ENCODE measurements around the gene SASH3.

Gene SASH3

DNA sequence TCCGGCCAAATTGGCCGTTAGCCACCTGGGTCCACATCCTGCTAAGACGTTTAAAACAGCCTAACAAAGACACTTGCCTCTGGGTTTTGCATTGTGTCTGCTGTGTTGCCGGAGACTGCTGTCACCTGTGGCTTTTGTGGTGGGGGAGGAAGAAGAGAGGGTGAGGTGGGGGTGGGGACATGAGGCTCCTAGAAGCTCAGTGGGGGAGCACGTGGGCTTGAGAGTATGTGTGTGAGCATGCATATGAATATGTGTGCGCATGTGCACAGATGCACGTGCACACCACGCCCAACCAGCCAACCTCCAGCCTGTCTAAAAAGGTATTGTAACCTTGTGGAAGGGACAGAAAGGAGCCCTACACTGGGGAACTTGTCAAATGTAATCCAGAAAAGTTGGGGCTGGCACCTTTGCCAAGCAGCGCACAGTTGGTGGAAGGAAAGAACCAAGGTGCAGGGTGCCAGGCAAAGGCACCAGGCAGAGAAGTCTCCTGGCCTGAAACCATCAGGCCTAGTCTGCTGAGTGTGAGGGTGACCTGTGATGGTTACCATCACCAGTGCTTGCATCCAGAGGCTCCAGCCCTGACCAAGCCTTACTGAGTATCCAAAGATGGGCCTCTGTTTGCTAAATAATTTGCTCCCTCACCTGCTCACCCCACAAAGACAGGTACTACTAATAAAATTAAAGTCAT lies 10.1 kb upstream of the SASH3 start:
- H3K27ac ChIP-seq: peak overlapping the region; percentile 86

DNA sequence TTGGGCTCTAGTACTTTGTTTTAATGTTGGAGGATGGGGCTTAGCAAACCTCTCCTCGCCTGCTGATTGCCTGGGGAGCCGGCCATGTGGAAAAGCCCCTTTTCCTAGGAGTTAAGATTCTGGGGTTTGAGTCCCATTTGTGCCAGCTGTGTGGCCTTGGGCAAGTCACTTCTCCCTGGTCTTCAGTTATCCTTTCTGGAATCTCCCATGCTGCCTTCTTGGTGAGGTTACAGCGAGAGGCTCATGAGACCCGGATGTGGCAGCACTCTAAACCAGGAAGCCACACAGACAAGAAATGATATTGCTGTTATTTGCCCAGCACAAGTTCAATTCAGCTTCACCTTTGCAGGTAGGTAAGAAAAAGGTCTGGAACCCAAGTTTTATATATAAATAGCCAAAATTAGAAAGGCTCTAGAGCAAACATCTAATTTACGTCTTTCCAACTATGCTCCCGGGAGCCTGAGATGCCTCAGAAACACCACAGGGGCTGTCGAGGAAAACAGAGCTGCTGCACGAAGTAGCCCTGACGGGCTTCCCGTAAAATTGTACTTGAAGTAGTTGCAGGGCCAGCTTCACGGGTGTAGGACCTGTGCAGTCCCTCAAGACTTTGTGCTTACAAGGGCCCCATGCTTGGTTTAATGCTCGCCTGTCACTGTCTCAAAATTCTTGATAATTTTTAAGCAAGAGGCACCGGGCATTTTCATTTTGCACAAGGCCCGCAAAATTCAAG lies 8.3 kb upstream of the SASH3 start:
- H3K4me3 ChIP-seq: no peak overlapping the region
- peak overlapping the region; percentile 82 for H3K27ac ChIP-seq
- H3K4me1 ChIP-seq: peaks cover 100% of the 10 kb centered on the region

More for the DNA sequence above, 10.1 kb upstream of the SASH3 start:
- no peaks in the 10 kb centered on the region for H4K20me1 ChIP-seq
- peak overlapping the region; percentile 45; the same call in 1 of the 2 replicates for H3K9ac ChIP-seq
- no peak for TF ChIP-seq Cebpa-rat (IDR thresholded peaks at IDR 0.05)
- peaks cover 93% of the 10 kb centered on the region for H3K4me1 ChIP-seq
- H3K36me3 ChIP-seq: no peaks in the 10 kb centered on the region
- H3K4me3 ChIP-seq: no peak overlapping the region
- H3K4me2 ChIP-seq: peak overlapping the region; percentile 70
- H3K27me3 ChIP-seq: peaks cover 80% of the 10 kb centered on the region
- no peaks in the 10 kb centered on the region for H3K9me3 ChIP-seq

DNA sequence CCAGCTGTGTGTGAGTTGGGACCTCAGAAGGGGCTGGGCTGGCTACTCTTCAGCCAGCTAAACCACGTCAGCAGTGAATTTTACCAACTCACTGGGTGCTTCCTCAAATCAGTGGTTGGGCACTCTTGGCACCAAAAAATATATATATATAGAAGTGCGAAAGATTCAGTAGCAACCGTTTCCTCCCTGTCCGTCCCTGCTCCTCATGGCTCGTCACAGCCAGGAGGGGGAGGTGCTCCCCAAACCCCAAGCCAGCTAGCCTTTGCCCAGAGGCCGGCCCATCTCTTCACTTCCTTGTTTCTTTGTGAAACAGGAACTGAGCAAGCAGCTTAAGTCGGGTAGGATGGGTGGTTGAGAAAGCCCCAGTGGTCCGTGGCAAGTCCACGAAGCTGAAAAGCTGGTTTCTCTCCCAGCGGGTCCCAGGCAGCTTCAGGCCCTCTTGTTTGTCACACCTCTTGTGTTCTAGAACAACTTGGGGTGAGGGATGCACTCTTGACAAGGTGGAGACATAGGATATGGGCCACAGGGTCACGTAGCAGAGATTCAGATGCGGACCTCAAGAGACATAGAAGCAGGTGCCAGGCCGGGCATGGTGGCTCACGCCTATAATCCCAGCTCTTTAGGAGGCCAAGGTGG lies 6.8 kb upstream of the SASH3 start:
- Histone ChIP-seq H3K4me1 (peaks cover 100% of the 10 kb centered on the region), H3K9ac (peak overlapping the region; percentile 64), H3K4me3 (no peak overlapping the region), H4K20me1 (no peaks in the 10 kb centered on the region), H3K27ac (peak overlapping the region; percentile 82), H3K36me3 (no peaks in the 10 kb centered on the region), H3K27me3 (peaks cover 88% of the 10 kb centered on the region), H3K4me2 (peak overlapping the region; percentile 70), H3K9me3 (no peaks in the 10 kb centered on the region)
- TF ChIP-seq Cebpa-rat (IDR thresholded peaks at IDR 0.05): no peak

More for the DNA sequence above, 8.3 kb upstream of the SASH3 start:
- Histone ChIP-seq H4K20me1 (no peaks in the 10 kb centered on the region), H3K9me3 (no peaks in the 10 kb centered on the region), H3K4me2 (peak overlapping the region; percentile 70), H3K36me3 (no peaks in the 10 kb centered on the region), H3K27me3 (peaks cover 78% of the 10 kb centered on the region), H3K9ac (no peak overlapping the region)
- no peak for TF ChIP-seq Cebpa-rat (IDR thresholded peaks at IDR 0.05)

DNA sequence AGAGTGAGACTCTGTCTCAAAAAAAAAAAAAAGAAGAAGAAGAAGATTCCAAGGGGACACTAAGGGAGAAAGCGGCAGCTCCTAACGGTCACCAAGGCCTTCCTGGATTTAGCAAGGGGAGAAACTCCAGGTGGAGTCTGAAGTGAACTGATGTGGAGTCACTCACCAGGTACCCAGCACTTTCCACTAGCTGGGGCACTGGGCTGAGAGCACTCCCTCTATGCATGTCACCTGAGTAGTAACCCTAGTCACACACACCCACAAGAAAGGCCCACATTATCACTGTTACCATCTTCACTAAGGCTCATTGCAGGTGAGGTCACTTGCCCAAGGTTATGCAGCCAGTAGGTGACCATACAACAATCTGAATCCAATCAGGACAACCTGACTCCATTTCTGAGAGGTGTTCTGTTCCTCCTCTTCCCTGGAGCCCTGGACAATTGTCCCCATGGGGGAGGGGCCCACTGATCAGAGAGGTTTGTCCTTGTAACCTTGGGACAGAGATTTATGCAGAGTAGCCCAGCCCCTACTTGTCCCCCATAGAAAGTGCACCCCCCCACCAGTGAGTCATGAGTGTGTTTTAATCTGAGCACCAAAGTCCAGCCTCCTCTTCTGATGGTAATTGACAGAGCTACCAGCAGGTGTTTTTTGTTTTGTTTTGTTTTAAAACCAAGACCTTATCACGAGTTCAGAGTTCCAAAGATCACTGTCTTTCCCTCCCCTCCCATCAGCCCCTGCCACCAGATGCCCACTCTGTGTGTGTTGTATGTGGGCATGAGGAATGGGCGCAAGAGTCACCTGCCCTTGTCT lies 5.9 kb upstream of the SASH3 start:
- TF ChIP-seq Cebpa-rat (IDR thresholded peaks at IDR 0.05): no peak
- H3K36me3 ChIP-seq: no peaks in the 10 kb centered on the region
- no peaks in the 10 kb centered on the region for H4K20me1 ChIP-seq
- 0 out of 2 replicates have a peak overlapping the region, but pooled peaks have one; percentile 64 for H3K9ac ChIP-seq
- H3K27me3 ChIP-seq: peaks cover 82% of the 10 kb centered on the region
- peak overlapping the region; percentile 82 for H3K27ac ChIP-seq
- H3K9me3 ChIP-seq: no peaks in the 10 kb centered on the region
- peak overlapping the region; percentile 70 for H3K4me2 ChIP-seq
- H3K4me3 ChIP-seq: no peak overlapping the region
- H3K4me1 ChIP-seq: peaks cover 100% of the 10 kb centered on the region

DNA sequence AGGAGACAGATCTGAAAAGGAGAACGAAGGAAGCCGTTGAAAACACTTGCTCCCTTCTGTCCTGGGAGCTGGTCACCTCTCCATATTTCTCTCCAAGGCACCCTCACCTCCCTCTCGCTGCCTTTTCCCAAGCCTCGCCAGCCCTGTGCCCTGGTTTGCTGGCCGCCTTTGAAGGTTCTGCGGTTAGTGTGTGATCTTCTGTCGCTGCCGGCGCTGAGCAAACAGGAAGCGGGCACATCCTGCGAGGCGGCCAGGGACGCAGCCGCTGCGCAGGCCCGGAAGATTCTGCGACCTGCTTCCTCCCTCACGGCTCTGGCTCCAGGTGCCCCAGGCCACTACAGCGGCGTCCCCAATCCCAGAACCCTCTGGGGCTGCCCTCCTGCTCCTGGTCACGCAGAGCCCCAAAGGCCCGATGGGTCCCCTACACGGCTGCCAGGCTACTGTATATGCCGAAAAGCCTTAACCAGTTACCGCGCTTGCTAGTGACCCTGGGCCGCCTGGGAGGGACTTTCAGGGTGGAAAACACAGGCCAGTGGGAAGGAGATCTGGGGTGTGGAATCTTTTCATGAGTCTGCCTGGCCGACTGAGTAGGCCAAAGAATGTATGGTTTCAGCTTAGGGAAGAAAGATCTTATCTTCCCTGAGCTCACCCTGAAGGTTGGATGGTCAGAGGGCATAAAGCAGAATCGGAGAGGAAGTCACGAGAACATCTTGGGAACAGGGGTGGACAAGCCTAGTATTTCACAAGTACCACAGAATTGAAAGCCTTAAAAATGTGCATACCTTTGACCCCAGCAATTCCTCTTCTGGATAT lies 2.3 kb upstream of the SASH3 start:
- Histone ChIP-seq H3K4me2 (peak overlapping the region; percentile 89), H3K4me1 (peaks cover 85% of the 10 kb centered on the region), H3K4me3 (peak overlapping the region; percentile 30)

DNA sequence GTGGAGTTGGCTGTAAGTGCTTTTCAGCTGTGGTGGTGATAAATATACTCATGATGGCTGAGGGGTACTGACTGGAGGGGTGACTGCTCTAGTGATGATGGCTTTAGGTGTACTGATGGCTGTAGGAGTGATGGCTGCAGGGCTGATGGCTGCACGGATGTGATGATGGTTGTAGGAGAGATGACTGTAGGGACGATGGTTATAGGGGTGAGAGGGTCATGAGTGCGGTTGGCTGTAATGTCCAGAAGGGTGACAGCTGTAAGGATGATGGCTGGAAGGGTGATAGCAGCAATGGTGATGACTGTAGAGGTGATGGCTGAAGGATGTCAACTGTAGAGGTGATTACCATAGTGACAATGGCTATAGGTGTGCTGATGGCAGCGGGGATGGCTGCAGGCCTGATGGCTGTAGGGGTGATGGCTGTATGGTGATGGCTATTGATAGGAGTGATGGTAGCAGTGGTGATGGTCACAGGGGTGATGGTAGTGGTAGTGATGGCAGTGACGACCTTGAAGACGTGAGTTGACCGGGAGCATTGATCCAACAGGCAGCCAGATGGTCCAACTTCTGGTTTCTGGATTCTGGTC lies 570 bp upstream of the SASH3 start:
- no peak for TF ChIP-seq Cebpa-rat (IDR thresholded peaks at IDR 0.05)
- peaks cover 85% of the 10 kb centered on the region for H3K4me1 ChIP-seq
- H3K4me2 ChIP-seq: peak overlapping the region; percentile 89
- H3K27me3 ChIP-seq: peaks cover 76% of the 10 kb centered on the region
- no peaks in the 10 kb centered on the region for H3K9me3 ChIP-seq
- H3K36me3 ChIP-seq: peaks cover 23% of the 10 kb centered on the region
- peak overlapping the region; percentile 94 for H3K27ac ChIP-seq
- H4K20me1 ChIP-seq: peaks cover 29% of the 10 kb centered on the region
- H3K4me3 ChIP-seq: peak overlapping the region; percentile 71
- peak overlapping the region; percentile 87 for H3K9ac ChIP-seq

More for the DNA sequence above, 2.3 kb upstream of the SASH3 start:
- peaks cover 81% of the 10 kb centered on the region for H3K27me3 ChIP-seq
- peak overlapping the region; percentile 62 for H3K9ac ChIP-seq
- no peaks in the 10 kb centered on the region for H3K9me3 ChIP-seq
- no peak for TF ChIP-seq Cebpa-rat (IDR thresholded peaks at IDR 0.05)
- peaks cover 6% of the 10 kb centered on the region for H3K36me3 ChIP-seq
- H3K27ac ChIP-seq: peak overlapping the region; percentile 94
- H4K20me1 ChIP-seq: peaks cover 11% of the 10 kb centered on the region

DNA sequence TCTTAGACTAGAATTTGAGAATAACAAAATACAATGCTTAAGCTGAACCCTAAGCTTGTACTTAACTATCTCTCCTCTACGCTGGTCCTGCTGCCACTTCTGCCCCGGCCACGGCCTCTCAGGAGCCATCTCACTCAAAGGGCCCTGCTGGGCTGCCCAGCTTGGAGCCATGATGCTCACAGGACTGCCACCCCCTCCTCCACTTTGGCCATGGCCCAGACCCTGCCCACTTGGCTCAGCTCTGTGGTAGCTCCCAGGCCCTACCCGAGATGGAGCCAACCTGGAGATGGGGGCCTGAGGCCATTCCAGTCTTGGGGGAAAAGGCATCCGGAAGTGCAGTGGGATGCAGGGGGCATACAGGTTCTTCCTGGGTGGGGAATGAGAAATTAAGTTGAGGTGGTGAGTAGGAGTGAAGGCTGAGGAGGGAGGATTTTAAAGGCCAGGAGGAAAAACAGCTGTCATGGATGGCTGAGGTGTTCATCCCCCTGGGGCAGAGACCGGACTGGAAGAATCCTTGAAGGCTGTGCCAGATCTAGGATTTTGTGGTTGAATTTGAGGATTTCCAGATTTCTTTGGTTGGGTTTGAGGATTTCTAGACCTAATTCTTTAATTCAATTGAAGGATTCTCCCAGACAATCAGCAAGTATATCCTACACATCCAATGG lies 824 bp downstream of the SASH3 start:
- peak overlapping the region; percentile 89 for H3K4me2 ChIP-seq
- peak overlapping the region; percentile 87 for H3K9ac ChIP-seq
- peak overlapping the region; percentile 94 for H3K27ac ChIP-seq
- peak overlapping the region; percentile 71 for H3K4me3 ChIP-seq
- TF ChIP-seq Cebpa-rat (IDR thresholded peaks at IDR 0.05): no peak
- peaks cover 32% of the 10 kb centered on the region for H3K36me3 ChIP-seq
- peaks cover 85% of the 10 kb centered on the region for H3K4me1 ChIP-seq
- peaks cover 64% of the 10 kb centered on the region for H3K27me3 ChIP-seq
- no peaks in the 10 kb centered on the region for H3K9me3 ChIP-seq
- H4K20me1 ChIP-seq: peaks cover 43% of the 10 kb centered on the region

DNA sequence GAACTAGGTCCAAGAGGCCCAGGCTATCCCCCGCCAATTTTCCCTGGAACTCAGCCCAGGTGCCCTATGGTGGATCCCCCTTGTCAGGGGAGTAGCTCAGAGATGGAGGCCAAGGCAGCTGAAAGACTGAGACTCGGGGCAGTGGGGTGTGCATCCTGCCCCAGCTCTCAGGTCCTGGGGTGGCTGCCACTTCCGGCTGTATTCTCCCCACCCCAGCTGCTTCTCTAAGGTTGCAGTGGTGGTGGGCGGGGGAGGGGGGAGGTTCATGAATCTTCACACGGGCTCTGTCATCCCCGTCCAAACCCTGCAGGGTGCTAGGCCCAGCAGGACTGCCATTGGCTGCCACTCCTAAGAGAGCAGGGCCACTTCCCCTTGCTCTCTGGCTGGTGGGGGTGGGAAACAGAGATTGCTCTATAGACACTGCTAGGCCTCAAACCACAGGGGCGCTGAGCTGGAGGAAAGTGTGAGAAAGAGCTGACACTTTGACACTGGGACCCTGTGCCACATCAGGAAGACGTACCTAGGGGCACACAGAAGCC lies 1.5 kb downstream of the SASH3 start:
- H3K9ac ChIP-seq: peak overlapping the region; percentile 87
- H4K20me1 ChIP-seq: peaks cover 49% of the 10 kb centered on the region
- H3K27ac ChIP-seq: peak overlapping the region; percentile 94
- no peaks in the 10 kb centered on the region for H3K9me3 ChIP-seq
- H3K27me3 ChIP-seq: peaks cover 63% of the 10 kb centered on the region
- TF ChIP-seq Cebpa-rat (IDR thresholded peaks at IDR 0.05): no peak
- H3K4me2 ChIP-seq: peak overlapping the region; percentile 97
- peaks cover 85% of the 10 kb centered on the region for H3K4me1 ChIP-seq
- peaks cover 32% of the 10 kb centered on the region for H3K36me3 ChIP-seq
- H3K4me3 ChIP-seq: peak overlapping the region; percentile 71
